HT1080 (cell line): ENCODE measurements around the gene COX6B2. TPM values are rescaled to one million over a fixed set of nuclear protein-coding genes. Genes with fewer than 3 reads are reported as not detected.

Experiments used
- DNase-seq: peaks from one replicate; pipeline ENCODE4 v3.0.0-alpha.2; 2015; ENCODE audit warnings: low read depth
- total RNA-seq: library from RNA; depleted of rRNA; stranded (reverse); fragments of >200 nt; shearing (Covaris generic); gene quantifications from 2 replicates; pipeline ENCODE4 v1.2.3, GENCODE V29; 2014

Gene COX6B2
- total RNA-seq, 1 experiment from 2014 or later, result not detected

DNA sequence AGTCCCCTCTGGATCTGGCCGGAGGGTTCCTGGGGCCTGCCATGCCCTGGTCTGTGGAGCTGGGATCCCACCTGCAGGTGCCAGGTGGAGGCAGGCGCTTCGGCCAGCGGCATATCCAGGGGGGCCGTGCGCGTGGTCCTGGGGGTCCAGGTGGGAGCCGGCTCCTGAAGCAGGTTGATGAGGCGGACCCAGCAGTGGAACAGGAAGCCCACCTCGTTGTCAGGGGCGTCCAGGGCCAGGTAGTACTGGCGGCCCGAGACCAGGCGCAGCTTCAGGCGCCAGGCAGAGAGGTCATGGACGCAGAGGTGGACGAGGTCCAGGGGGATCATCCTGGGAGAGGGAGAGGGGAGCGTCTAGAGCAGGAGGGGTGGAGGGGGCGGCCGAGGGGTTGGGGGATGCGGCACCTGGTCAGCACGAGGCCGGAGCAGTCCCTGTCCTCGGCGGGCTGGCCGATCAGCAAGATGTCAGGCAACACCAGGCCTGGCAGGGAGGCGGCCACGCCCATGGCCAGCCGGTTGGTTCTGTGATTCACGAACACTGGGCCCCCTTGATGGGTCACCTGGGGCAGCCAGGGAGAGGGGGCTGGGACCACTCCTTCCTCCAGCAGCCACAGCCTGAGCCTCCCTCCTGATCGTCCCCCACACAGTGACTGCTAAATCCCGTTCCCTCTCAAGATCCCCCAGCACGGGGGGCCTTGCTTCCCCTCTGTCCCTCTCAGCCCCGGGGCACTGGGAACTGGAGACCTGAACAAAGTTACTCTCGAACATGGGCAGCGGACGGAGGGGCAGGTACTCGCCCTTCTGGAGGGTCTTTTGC, 7.9 kb upstream of the COX6B2 start:
- DNase-seq, result no peak

DNA sequence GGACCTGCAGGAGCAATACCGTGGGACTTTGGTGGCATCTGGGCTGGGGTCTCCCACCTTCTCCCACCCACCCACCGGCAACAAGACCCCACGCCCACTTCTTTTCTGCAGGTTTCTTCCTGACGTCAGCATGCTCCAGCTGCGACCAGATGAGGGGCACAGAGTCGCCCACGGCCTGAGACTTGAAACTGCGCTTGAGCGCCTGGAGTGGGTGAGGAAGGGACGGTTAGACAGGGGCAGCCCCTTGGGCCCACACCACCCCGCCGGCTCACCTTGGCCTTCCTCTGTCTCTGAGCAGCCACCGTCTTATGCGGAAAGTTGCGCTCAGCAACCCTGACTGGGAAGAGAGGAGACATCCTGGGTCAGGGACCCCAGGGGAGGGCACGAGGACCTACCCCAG, 6.4 kb upstream of the COX6B2 start:
- DNase-seq, result no peak

DNA sequence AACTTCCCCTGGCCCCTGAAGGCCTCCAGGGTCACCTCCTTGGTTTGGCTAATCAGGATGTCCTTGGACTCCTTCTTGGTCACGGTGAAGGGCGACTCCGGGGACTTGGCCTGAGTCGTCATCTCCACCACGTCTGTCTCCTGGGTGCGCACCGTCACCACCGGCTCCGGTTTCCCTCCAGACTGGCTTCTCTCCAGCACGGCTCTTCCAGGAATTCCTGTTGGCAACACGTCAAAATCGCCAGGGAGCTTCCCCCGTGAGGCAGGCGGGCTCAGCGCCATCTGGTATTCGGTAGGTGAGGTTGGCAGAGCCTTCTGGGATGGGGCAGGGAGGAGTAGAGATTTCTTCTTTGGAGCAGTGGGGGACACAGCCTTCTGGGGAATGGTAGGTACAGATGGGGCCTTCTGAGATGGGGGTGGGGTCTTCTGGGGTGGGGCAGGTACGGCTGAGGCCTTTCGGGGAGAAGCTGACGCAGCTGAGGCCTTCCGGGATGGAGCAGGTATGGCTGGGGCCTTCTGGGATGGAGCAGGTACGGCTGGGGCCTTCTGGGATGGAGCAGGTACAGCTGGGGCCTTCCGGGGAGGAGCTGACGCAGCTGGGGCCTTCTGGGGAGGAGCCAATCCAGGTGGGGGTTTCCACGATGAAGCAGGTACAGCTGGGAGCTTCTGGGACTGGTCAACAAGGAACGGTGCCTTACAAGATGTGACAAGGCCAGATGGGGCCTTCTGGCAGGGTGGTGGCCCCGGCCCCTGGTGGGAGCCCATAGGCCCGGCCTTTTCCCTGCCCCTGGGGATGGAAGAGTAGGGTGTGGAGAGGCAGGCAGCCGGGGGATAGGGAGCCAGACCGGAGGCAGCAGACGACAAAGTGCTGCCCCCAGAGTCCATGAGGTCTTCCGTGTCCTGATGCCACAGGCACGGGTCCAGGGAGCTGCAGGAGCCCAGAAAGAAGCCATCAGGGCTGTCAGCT, 4.7 kb upstream of the COX6B2 start:
- DNase-seq, result no peak

DNA sequence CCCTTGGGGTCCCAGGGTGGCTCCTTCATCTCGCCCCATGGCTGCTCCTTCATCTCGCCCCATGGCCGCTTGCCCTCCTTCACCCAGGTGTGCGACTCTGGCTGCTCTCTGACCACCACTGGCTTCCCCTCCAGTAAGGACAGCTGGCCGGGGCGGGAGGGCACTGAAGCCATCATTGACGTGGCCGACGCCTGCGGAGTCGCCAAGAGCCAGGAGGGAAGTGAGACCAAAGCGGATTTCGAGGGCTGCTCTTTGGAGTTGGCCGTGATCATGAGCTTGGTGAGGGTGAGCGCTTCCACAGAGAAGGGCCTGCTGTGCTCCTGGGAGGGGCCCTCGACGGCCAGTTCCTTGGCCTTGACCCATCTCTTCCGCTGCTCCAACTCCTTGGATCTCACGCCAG, 4.0 kb upstream of the COX6B2 start:
- DNase-seq, result no peak

DNA sequence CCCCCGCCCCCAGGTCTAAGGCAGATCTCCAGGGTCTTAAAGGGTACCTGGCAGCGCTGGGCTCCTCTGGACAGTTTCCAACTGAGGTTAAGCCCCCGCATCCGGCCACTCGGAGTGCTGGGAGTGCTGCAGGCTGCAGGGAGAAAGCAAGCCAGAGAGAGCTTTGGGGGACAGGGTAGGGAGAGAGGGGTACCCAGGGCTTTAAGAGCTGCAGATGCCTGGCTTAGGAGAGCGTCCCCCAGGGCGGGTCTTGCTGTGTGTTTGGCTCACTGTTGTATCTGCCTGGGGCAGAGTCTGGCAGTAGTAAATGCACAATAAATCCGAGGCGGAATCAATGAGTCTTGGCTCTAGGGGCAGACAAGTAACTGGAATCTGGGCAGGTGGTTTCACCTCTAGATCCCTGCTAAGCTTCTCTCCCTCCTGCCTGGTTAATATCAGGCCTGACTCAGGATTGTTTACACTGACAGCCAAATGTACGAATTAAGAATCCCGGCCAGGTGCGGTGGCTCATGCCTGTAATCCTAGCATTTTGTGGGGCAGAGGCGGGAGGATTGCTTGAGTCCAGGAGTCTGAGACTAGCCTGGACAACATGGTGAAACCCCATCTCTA, 798 bp upstream of the COX6B2 start:
- DNase-seq, result no peak

DNA sequence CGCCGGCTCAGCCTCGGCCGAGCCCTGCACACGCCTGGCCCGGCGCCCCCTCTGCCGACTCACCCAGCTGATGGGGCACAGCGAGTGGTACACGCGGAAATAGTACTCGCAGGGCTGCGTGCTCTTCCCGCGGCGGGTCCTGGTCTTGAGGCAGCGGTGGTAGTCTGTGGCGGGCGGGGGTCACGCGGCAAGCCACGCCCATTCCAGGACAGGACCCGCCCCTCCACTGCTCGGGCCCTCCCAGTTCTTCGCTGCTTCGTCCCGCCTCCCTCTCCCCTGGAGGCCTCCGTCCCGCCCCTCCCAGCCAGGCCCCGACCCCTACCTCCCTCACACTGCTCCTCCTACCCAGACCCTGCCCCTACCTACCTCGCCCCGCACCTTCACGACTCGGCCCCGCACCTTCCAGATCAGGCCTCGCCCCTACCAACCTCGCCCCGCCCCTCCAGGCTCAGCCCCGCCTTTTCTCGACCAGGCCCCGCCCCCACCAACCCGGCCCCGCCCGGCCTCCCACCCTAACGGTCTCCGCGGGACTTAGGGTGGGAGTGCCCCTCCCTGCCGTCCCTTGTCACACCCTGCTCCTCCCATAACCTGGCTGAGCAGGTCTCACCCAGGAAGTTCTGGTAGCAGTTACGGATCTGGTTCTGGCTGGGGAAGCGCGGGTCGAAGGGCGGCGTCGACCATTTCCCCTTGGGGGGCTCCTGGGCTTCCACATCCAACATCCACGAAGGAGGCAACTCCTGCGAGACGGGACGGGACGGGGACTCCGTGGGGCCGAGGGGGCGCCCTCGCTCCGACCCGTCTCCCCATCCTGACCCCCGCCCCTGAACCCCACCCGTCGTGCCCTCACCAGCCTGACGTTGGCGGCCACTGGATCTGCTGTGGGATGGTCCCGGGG, 469 bp downstream of the COX6B2 start:
- peak; percentile 33 for DNase-seq

DNA sequence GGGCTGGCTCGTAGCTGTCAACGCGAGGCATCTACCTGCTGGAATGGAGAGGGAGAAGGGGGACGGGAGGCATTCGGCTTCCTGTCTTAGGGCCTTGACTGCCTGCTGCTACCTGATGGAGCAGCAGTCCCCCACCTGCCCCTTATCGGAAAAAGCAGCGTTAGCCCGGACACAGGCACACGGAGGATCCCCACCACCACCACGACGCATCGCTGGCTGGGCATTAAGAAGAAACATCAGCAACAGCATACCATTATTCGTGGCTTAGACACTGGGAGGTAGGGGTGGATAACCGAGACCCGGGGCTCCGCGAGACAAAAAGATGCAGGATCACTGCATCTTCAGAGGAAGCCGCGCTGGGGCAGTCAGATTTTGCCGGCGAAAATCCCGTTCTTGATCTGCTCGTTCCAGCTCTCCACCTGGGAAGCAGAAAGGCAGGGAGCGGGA, 1.1 kb downstream of the COX6B2 start:
- no peak for DNase-seq

DNA sequence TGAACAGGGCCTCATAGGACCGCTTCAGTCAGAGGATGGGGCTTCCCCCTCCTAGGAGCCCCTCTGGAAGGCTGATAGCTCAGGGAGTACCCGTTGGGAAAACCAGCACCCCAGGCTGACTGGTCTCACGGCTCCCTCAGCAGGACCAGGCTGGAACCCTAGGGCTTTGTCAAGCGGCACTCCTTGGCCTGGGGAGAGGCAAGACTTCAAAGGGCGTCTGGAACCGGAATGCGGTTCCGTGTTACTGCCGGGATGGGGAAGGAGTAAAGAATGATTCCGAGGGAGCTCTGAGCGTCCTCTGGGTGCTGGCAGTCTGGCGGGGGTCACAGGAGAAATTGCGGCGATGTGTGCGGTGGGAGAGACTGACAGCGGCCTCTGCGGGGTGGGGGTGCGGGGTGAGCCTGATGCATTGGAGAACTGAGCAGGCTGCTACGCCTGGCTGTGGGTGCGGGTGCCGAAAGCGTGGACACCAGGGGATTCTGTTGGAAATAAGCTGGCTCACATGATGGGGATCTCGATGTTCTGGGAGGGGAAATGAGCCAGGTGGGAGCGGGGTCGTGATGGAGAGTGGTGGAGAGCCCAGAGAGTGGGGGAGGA, 1.9 kb downstream of the COX6B2 start:
- no peak for DNase-seq

DNA sequence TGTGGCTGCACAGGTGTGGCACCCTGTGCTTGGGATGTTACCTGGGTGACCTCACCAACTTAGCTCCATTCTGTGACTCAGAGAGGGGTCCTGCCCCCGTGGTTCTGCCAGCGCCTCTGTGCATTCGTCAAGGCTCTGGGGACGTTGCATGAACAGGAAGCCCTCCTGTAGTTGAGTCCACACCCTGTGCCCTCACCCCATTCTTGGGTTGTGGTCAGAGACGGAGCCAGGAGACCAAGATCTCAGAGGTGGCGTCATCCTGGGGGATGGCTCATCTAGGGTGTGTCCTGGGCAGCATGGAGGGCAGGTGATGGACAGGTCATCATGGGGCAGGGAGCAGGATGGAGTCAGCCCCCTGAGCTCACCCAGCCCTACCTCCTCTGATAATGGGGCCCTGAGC, 2.5 kb downstream of the COX6B2 start:
- DNase-seq, result peak; percentile 64

DNA sequence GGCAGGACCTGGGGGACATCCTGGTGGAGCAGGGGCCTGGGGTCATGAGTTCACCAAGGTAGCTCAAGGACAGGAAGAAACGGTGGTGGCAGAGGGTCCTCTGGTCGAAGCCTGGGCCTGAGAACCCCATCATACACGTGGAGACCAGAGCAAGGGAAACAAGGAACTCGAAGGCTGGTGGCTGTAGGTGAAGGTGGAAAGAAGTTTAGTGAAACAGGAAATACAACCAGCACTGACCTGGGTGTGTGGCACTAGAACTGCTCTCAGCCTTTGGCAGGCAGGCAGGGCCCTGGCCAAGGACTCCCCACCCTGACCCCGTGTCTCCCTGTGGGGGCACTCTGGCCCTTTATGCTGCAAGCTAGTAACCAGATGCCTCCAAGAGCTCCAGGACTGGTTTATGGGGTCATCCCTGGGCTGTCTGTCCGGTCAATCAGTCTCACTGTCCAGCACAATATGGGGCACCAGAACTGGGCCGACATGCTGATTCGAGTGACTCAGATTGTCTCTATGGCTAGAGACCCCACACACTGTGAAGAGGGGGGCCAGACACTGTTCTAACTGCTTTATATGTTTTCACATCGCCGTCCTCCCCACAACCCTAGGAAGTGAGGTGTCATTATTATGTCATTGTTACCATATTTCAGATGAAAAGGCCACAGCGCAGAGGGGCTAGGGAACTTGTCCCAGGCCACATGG, 3.8 kb downstream of the COX6B2 start:
- no peak for DNase-seq

DNA sequence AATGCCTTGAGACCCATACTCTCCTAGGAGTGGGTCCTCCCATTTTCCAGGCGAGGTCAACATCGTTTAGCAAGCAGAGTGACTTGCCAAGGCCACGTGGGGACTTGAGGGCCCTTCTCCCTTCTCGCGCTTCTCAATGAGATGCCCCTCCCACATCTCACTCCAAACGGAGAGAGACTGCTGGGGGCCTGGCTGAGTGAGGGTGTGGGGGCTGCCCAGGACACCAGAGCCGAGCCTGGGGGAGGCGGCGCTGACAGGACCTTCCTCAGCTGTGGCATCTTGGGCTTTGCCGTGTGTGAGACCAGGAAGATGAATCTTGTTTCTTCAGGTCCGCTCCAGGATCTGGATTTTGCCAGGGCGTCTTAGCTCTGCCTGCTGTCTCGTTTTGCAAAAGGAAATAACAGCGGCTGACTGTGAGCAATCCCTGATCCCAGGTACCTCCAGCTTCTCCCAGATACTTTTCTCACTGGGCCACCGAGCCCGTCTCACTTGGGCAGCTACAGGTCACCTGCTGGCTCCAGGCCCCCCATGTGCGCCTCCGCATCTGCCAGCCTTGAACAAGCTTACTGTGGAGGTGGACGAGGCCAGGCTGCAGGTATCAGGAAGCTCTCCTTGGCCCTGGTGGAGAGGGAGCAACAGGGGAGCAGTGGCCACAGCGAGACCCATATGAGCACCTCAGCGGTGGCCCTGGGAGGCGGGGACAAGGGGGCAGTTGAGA, 6.0 kb downstream of the COX6B2 start:
- no peak for DNase-seq

DNA sequence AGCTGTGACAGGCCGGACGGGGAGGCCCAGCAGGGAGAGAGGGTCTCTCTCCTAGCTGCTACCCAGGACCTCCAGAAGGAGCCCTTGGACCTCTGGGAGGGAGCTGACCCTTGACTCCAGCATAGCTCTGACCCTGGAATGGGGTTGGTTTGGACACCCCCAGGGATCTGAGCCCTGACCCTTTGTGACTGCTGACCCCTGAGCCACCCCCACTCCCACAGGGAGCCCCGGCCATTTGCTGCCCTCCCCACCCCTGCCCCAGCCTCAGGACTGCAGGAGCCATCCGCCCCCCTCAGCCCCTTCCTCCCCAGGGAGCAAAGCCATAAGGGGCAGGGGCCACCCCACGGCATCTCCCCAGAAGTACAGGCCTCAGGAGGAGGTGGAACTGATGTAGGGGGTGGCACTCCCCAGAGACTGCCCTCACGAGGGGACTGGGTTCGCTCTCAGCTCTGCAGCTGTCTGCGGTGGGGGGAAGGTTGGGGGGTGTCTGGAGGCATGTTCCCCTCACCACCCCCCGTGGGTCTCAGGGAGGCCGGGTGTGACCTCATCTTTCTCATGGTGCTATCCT, 7.0 kb downstream of the COX6B2 start:
- no peak for DNase-seq

DNA sequence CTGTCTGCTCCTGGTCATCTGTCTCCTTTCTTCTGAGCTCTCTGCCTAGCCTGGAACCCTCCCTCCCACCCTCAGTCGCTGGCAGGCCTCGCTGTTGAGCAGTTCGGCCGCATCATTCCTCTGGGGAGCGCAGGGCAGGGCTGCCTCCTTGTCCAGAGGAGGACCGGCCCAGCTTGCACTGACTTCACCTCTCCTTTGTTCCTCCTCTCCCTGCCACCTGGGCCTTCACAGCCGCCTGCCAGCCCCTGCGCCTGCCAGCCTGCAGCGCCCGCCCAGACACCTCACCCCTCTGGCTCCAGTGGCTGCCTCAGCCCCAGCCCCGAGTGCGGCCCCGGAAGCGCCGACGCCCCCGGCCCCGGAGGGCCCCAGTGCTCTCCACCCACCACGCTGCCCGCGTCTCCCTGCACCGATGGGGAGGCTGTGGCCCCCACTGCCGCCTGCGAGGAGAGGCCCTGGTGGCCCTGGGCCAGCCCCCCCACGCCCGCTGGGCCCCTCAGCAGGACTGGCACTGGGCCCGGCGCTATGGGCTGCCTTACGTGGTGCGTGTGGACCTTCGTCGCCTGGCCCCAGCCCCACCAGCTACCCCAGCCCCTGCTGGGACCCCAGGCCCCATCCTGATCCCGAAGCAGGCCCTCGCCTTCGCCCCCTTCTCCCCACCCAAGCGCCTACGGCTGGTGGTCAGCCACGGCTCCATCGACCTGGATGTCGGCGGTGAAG, 7.6 kb downstream of the COX6B2 start:
- no peak for DNase-seq

DNA sequence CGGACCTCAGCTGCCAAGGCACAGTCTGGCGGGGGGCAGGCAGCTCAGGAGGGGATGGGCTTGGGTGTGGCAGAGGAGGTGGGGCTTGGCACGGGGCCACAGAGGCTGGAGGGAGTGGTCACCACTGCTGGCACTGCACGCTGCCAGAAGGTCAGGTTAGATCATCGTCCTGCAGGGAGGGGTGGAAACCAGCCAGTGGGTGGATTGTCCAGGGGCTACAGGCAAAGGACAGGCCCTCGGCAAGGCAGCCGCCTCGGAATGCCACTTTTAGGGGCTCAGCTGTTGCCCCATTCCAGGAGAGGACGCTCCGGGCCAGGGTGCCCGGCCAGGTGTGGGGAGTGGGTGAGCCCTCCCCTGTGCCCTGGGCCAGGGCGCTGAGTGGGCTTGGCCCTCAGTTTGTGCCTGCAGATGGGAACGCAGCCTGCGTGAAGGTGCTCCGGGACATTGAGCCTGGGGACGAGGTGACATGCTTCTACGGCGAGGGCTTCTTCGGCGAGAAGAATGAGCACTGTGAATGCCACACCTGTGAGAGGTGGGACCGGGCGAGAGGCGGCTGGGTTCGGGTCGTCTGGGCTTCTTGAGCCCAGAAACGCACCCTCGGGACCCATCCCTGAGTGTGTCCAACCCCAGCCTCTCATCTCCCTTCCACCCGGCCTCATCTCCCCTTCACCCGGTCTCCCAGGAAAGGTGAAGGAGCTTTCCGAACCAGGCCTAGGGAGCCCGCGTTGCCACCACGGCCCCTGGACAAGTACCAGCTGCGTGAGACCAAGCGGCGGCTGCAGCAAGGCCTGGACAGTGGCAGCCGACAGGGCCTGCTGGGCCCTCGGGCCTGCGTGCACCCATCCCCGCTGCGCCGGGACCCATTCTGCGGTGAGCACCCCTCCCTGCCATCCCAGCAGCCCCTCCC, 8.4 kb downstream of the COX6B2 start:
- DNase-seq, result no peak

DNA sequence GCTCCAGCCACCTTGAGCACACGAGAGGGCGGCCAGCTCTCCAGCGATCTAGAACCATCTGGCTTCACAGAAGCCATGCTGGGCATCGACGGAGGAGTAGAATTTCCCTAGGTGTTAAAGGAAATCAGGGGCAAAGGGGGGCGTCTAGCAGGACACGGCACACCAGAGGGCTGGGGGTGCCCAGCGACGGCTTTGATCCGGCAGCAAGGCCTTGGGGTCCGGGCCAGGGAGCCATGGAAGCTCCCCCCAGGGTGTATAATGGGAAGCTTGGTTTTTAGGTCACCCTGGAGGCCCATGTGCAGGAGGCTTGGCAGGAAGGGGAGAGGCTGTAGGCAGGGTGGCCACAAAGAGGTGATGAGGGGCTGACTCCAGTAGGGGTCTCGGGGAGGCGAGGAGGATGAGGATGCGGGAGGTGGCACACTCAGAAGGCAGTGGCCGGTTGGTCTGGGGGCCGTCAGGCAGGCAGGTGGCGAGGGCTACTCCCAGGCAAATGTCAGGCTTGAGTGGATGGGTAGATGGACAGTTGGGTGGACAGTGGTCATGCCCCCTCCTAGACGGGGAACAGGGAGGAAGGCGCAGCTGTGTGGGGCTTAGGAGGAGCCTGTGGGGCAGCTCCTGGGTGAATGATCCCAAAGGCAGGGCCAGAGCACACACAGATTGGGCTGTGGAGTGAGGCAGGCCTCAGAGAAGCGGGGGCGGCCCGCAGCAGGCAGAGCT, 9.3 kb downstream of the COX6B2 start:
- DNase-seq, result no peak

DNA sequence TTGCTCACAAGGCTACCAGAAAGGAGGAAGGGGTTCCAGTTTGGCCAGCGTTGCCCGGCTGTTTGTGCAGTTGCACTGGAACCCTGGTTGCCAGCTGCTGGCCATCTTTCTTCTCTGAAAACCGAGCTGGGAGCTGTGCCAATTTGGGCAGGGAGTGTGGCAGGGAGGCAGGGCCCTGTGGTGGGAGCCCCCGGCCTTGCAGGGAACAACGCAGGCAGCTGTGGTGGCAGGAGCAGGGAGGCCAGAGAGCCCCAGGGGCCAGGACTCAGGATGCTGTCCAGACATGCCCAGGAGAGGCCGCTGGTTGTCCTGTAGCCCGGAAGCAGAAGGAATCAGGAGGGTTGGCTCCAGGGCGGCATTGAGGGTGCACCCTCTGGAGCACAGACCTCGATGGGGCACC, 10.1 kb downstream of the COX6B2 start:
- no peak for DNase-seq
